ENCODE measurements around the gene RGS14.

DNA sequence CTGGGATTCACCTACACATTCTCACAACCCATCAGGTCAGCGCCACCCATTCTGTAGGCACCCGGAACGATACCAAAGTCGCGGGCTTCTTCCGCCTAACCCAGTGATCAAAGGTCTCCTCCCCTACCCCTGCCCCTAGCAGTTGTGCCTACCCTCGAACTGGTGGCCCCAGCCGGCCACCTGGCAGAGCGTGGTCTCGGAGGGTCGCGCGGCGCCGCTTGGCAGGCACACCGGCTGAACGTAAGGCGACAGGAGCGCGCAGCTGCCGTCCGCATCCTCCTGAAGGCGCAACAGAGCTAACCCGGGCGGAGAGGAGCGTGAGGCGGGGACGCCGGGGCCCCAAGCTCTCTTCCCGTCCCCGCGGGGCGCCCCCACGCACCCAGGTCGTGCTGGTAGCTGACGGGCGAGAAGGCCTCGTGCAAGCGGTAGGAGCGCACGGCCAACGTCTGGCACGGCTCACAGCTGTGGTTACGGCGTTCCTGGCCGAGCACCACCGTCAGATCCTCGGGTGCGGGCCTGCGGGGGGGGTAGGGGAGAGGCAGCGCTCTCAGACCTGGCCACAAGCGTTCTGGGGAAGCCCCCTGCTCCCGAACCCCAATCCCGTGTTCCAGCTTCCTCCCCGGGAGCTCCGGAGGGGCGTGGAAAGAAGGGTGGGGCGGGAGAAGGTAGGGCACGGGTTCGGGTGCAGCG is 45.5 kb downstream of the RGS14 start:
- TF ChIP-seq EP300 (IDR thresholded peaks at IDR 0.05) (no peak), POLR2A (IDR thresholded peaks at IDR 0.05; ENCODE audit: low read depth) (no peak), POLR2AphosphoS5 (IDR thresholded peaks at IDR 0.05) (no peak)
- TF ChIP-seq, protein P1, sequence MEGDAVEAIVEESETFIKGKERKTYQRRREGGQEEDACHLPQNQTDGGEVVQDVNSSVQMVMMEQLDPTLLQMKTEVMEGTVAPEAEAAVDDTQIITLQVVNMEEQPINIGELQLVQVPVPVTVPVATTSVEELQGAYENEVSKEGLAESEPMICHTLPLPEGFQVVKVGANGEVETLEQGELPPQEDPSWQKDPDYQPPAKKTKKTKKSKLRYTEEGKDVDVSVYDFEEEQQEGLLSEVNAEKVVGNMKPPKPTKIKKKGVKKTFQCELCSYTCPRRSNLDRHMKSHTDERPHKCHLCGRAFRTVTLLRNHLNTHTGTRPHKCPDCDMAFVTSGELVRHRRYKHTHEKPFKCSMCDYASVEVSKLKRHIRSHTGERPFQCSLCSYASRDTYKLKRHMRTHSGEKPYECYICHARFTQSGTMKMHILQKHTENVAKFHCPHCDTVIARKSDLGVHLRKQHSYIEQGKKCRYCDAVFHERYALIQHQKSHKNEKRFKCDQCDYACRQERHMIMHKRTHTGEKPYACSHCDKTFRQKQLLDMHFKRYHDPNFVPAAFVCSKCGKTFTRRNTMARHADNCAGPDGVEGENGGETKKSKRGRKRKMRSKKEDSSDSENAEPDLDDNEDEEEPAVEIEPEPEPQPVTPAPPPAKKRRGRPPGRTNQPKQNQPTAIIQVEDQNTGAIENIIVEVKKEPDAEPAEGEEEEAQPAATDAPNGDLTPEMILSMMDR (IDR thresholded peaks at IDR 0.05), result no peak
